ENCODE results near the gene ORAI1.
"Not testable (repeated sequence)": the region's sequence is repeated elsewhere in the genome, so short reads cannot be mapped to it uniquely, and the experiment has no call there.

Gene ORAI1

GRCh38 chr12:121626087-121626852 lies at the start of gene ORAI1:
Gene ORAI1, plus strand, starts transcription at chr12:121626530.
- DNase-seq (ENCODE audit: low read depth in 2 of 2): peak; percentile 95 to 96

- no peak for DNase-seq (ENCODE audit: low read depth in 2 of 2)
Observed at GRCh38 chr12:121576851-121577391, 49.4 kb upstream of the ORAI1 start.

DNA sequence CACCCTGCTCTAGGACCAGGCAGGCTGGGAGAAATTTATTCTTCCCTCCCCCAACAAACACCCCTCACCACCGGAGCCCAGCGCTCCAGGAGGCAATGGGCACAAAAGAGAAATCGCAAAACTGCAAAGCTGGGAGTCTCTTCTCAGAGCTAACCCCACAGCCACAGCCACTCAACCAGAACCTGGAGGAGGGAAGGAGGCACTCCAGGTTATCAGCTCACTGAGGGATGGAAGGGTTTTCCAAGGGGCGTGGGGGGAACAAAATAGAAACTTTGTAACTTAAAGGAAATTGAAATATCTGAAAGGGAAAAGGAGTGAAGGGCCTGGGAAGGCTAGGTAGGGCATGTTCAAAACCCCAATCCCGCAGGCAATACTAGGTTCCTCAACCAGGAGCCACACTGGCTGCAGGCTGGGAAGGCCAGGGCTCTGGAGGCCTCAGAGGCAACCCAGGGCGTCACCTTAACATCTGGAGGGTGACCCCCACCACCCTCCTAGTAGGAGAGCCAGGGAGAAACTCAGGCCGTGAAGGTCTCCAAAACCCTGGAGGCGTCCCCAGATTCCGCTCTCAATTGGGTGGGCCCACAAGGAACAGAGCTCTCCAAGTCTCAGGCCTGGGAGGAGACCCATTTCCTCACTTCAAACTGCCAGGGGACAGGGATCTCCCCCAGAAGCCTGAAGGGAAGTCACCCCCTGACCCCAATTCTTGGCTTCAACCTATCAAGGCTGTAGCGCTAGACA lies 48.7 kb upstream of the ORAI1 start:
- DNase-seq (ENCODE audit: low read depth in 2 of 2): no peak

DNA sequence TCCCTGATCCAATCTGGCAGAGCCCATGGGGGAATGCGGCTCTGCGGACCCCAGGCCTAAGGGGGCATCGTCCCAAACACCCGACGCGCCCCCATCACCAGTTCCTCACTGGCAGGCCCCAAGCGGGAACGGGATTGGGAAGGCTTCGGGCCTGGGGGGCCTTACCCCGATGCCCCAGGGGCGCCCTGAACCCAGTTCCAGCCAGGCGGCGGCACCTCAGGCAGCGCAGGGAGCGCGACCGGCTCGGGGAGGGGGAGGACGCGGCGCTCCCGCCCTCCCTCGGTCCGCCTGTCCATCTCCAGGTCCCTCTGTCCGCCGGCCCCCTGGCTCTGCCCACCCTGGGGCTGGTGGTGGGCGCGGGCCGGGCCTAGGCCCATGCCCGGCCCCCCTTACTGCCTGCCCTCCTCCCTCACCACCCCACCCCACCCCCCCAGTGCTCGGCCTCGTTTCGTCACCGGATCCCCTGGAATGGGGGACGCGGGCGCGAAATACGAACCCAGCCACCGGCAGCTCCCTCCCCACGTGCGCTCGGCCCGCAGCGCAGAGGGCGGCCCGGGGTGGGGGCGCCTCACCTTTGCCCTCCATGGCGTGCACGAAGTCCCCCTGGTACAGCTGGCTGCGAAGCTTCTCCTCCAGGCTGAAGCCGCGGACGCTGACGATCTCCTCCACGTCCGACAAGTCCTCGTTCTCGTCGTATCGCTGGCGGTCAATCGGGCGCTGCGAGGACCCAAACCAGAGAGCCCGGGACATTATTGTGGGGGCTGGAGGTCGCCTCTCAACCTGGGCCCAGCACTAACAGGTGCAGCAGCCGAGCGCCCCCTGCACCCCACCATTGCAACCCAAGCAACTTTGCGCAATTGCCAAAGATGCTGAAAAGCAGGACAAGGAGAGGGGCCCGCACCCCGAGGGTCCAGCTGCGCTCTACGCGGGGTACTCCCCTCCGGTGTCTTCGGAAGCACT lies 47.8 kb upstream of the ORAI1 start:
- no peak for DNase-seq (ENCODE audit: low read depth in 2 of 2)

- DNase-seq (ENCODE audit: low read depth in 2 of 2): no peak
Observed at GRCh38 chr12:121579190-121579791, 47.0 kb upstream of the ORAI1 start.

- DNase-seq (ENCODE audit: low read depth in 2 of 2): peak; percentile 41 to 63
Observed at GRCh38 chr12:121579981-121580868, 46.1 kb upstream of the ORAI1 start.

DNA sequence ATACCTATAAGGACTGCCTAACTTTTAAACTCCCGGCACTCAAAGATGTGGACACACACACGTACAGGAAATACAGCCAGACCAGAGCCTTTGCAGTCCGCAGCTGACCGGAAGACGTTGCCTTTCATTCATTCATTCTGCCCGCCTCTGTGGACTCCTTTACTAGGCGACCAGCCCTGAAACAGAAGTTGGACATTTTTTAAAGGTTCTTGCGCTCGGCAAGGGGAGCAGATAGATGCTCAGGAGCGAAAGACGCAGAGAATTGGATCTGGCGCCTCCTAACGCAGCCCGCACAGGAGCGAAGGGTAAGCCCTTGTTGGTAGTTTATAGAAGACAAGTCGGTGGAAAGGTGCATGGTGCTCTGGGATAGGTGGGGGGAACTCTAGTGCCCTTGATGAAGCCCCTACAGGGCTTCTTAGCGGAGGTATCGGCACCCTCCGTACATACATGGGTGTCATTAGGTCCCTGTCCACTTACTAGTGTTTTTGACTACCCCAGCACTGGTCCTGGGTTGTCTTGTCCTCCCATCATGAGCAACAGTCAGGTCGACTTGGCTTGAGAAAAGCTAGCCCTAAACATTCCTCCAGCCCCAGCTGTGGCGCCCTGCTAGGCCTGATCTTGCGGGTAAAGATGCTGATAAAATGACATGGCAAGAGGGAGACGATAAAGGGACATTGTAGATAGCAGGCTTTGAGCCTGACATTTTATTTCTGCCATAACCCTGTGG lies 45.2 kb upstream of the ORAI1 start, which contains the start of gene KDM2B:
TSS of gene KDM2B (minus strand) at position 65 of the 727 bp plus-strand sequence. CDS start 112 bp downstream, outside the sequence.
- DNase-seq (ENCODE audit: low read depth in 2 of 2): no peak

DNA sequence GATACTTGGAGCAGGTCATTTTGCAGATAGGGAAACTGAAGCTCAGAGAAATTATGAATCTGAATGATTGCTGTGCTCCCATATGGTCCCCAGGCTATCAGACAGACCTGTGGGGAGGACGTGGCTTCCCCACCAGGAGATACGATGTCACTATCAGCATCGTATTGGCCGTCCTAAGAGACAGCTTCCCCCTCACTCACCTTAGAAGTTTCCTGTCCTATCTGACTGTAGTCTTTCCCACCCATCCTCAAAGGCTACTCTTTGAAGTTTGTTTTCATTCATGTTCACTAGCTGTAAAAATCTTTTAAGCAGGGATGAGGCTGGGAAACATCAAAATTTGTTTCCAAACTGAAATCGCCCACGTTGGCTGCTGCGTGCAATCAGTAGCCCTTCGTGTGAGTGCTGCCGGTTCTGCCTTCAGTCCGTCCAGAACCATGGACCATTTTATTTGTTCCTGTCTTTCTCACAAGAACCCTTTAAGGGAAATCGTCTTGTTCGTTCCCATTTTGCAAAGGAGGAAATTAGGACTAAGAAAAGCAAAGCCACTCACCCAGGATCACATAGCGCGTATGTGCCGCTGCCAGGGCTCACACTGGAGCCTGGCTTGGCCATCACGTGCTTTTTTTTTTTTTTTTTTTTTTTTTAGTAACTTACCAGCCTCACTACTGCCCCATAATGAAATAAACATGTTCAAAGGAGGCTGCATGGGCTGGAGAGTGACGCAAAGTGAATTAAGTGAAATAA lies 44.5 kb upstream of the ORAI1 start:
- no peak for DNase-seq (ENCODE audit: low read depth in 2 of 2)

DNA sequence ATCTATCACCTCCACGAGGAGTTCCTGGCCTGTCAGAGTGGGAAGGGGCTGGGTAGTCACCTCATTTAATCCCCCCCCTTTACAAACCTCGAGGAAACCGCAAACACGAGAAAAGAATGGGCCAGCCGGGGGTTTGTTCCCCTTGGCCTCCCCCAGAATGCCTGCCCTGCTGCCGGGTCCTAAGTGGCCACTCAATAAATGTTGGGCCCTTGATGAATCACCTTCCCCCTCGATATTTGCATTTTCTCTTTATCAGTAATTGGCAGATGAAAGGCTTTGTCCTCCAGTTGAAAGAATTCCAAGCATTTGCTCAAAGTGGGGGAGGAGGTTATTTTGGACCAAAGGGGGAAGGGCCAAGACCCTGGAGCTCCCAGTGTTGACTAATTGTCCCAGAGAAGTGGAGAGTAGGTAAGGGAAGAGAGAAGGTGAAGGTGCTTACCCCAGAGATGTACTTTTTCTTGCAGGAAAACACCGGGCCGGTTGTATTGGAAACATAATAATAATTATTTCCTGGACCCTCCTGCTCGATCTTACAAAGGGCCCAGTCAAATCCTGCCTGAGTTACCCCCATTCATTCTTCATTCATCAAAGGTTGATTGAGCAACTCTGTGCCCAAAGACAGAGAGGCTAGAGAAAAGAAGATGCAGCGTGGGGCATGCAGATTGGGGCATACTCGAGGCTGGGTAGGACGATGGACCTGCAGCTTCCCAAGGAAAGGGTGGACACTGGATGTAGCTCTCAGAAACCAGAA lies 43.6 kb upstream of the ORAI1 start:
- no peak for DNase-seq (ENCODE audit: low read depth in 2 of 2)

DNA sequence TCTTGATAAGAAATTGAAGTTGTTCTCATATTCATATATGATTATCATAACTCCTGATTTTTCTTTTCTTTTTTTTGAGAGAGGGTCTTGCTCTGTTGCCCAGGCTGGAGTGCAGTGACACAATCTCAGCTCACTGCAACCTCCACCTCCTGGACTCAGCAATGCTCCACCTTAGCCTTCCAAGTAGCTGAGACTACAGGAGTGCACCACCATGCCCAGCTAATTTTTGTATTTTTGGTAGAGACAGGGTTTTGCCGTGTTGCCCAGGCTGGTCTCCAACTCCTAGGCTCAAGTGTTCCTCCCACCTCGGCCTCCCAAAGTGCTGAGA lies 43.0 kb upstream of the ORAI1 start:
- DNase-seq (ENCODE audit: low read depth in 2 of 2): not testable (repeated sequence)

DNA sequence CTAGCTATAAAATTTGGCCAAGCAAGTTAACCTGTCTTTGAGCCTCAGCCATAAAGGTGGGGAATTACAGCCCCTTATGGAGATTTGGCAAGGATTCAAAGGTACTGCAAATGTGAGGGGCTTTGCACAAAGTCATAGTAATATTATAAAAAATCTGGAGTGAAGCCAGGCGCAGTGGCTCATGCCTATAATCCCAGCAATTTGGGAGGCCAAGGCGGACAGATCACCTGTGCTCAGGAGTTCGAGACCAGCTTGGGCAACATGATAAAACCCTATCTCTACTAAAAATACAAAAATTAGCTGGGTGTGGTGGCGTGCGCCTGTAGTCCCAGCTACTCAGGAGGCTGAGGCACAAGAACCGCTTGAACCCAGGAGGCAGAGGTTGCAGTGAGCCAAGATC lies 41.4 kb upstream of the ORAI1 start:
- not testable (repeated sequence) for DNase-seq (ENCODE audit: low read depth in 2 of 2)

GRCh38 chr12:121590476-121591143 lies 35.7 kb upstream of the ORAI1 start:
- peak in 1 of 2 donors; percentile 46 for DNase-seq (ENCODE audit: low read depth in 2 of 2)

- DNase-seq (ENCODE audit: low read depth in 2 of 2): no peak
Observed at GRCh38 chr12:121592320-121592719, 34.0 kb upstream of the ORAI1 start.

DNA sequence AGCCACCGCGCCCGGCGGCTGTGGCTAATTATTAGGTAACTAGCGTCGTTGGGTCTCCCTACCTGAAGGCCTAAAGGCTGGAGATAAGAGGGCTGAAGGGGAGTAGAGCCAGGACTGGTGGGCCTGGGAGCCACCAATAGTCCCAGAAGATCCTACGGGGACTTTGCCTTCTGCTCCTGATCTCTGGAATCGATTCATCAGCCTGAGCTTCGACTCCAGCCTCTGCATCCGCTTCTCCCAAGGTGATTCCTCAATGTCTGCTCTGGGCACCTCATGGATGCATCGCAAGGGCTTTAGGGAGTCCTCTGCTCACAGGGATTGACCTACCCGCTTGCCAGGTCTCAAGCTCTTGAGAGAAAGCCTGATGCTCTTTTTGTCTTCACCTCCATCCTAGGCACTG lies 30.8 kb upstream of the ORAI1 start:
- DNase-seq (ENCODE audit: low read depth in 2 of 2): no peak

DNA sequence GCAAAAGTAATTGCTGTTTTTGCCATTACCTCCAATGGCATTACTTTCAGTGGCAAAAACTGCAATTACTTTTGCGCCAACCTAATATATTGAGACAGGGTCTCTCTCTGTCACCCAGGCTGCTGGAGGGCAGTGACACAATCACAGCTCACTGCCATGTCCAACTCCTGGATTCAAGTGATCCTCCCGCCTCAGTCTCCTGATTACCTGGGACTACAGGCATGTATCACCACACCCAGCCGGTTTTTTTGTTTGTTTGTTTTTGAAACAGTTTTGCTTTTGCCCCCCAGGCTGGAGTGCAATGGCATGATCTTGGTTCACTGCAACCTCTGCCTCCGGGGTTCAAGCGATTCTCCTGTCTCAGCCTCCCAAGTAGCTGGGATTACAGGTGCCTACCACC lies 29.8 kb upstream of the ORAI1 start:
- DNase-seq (ENCODE audit: low read depth in 2 of 2): no peak

- no peak for DNase-seq (ENCODE audit: low read depth in 2 of 2)
Observed at GRCh38 chr12:121600702-121601336, 25.5 kb upstream of the ORAI1 start.

GRCh38 chr12:121602766-121603165 lies 23.6 kb upstream of the ORAI1 start:
- no peak for DNase-seq (ENCODE audit: low read depth in 2 of 2)

All from activated CD4-positive, alpha-beta T cell treated with anti-CD3 and anti-CD28 coated beads for 24 hours (primary cell).